NCI-H748 treated with DMSO at 0.1 percent for 48 hours (cell line): Measurements from ENCODE around the gene HEXIM2.
"Not testable (repeated sequence)": the region's sequence is repeated elsewhere in the genome, so short reads cannot be mapped to it uniquely, and the experiment has no call there.

Source experiments
- DNase-seq: peaks from one replicate; lab custom pipeline; 2025; lab: John Stamatoyannopoulos, UW

Gene HEXIM2

GRCh38 chr17:45168991-45169752 is 7.5 kb downstream of the HEXIM2 start:
- DNase-seq = no peak

DNA sequence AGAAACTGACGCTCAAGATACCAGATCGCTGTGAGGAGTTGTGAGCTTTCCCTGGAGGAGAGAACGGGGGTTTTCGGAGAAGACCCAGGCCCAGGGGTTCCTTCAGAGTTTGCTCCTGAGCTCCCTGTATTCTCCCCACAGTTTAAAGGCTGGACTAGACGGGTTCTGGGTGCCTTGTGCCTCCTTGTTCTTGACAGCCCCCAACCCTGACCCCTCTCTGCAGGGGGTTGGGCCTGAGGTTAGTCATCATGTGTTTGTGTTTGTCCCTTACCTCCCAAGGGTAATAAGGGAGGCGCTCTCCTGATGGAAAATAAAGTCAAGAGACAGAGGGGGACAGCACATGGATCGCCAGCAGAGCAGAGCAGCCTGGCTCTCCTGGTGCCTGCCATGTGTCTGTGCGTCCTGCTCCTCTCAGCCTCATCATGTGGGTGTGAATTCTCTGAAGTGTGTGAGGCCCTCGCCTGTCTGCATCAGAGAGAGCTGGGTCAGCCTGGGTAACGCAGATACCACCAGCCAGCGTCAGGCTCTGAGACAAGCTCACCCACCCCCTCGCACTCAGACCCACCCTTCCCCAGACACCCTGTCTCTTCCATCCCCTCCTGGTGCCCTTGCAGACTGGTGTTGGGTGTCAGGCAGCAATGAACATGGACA is 8.7 kb downstream of the HEXIM2 start:
- no peak for DNase-seq

DNA sequence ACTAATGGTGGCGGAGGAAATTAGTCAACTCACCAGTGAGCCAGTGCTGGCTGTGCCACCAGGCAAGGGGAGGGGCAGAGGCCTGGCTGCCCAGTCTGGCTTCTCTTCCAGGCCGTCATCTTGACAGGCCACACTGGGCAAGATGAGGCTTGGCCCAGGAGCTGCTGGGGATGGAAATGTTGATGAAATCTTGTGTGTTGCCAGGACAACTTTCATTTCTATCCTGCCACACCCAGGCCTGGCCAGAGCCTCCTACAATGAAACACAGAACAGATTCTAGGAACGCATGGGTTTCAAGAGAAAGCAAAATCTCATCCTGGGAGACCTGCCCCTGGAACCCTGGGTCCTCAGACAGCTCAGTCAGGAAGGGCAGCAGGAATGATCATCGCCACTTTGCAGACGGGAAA is 9.3 kb downstream of the HEXIM2 start:
- no peak for DNase-seq

DNA sequence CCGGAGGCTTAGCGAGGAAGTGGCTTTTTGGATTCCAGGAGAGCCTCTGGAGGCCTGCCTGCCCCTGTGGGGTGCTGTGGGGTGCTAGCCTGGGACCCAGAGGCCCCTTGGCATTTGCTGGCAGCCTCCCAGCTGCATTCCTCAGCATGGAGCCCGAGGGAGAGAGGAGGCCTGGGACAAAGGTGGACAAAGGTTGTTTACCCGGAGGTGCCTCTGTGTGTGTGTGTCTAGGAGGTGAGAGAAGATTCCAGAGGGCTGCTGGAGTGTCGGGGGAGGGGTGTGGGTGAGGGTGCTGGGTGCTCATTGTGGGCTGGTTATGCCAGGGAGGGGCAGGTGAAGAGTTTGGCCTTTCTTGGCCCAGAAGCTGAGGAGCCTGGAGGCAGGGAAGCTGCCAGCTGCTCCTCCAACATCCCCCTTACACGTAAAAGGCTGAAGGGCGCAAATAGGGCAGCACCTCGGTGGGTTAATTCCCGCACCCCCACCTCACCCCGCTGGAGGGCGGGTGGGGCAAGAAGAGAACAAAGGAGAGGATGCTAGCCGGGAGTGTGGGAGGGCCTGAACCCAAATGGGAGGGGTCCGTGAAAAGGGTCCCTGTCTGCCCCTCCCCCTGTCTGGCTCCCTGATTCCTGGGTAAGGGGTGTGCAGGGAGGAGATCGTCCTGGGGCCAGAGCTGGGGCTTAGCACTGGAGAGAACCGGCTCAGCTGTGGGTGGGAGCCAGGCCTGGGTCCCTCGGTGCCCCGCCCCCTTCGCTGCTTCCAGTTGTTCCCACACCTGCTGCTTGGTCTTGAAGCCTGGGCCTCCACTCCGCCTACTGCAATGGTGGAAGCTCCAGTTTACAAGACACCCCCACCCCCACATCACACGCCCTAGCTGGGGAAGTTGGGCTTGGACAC is 9.9 kb downstream of the HEXIM2 start:
- DNase-seq = no peak

DNA sequence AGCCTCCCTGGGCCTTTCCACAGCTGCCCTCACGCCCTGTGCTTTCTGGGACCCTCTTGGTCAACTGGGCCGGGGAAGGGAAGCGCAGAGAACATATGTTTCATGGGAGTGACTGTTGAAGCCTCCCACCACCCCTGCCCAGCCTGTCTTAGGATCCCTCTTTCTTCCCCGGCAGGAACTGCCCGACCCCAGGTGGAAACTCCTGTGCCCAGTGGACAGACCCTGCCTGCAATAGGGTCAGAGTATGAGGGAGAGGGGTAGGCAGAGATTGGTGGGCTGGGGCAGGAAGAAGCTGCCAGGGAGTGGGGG is 10.5 kb downstream of the HEXIM2 start:
- no peak for DNase-seq

DNA sequence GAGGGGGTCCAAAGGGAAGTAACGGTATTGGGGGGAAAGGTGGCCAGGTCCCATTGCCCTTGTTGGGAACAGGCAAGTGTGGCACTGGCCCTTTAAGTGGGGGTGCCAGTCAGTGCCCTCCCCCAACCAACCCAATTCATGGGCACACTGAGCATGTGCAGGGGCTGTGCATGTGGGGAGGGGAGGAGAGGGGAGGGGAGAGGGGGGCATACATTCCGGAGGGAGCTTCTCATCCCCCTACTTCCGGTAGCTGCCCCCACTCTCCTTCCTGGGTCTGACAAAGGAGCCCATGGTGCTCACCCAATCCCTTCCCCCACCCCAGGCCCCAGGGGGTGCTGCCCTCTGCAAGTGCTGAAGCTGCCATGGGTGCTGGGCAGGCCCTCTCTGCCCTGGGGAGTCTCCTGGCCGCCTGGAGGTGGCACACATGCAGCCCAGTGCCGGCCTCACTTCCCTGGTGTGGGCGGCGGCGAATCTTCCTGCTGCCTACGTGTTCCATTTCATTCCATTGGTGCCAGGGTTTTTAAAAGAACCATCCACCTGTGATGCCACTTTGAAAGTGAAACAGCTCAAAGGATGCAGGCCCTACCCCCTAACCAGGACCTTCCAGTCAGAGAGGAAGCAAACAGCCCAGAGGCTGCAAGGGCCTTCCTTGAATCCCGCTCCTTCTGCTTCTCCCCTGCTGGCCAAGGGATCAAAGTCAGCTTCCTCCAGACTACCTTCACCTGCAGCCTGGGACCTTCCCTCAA is 11.0 kb downstream of the HEXIM2 start:
- no peak for DNase-seq

- no peak for DNase-seq
Measured at GRCh38 chr17:45175759-45176115, 14.1 kb downstream of the HEXIM2 start.

GRCh38 chr17:45177563-45177962 is 15.9 kb downstream of the HEXIM2 start:
- no peak for DNase-seq

DNA sequence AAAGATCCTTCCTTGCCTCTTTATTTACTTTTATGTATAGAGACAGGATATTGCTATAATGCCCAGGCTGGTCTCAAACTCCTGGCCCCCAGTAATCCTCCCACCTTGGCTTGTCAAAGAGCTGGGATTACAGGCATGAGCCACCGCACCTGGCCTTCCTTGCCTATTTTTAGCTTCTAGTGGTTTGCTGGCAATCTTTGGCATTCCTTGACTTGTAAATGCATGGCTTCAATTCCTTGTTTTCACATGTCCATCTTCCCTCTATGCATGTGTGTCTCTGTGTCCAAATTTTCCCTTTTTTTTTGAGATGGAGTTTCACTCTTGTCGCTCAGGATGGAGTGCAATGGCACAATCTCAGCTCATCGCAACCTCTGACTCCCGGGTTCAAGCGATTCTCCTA is 22.5 kb downstream of the HEXIM2 start:
- DNase-seq = no peak

DNA sequence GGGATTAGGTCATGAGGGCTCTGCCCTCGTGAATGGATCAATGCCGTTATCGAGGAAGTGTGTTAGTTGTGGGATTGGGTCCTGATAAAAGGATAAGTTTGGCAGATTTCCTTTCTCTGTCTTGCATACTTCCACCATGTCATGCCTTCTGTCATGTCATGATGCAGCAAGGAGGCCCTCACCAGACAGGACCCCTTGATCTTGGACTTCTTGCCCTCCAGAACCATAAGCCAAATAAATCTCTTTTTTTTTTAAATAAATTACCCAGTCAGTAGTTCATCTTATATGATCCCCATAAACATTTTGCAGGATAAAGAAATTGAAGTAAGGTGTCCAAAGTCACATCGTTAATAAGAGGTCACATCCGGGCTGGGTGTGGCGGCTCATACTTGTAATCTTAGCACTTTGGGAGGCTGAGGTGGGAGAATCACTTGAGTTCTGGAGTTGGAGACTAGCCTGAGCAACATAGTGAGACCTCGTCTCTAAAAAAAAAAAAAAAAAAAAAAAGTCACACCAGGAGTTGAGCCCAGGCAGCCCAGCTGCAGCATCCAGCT is 25.2 kb downstream of the HEXIM2 start:
- DNase-seq = no peak

GRCh38 chr17:45189009-45189408 is 27.3 kb downstream of the HEXIM2 start:
- no peak for DNase-seq

GRCh38 chr17:45190503-45191255 is 29.0 kb downstream of the HEXIM2 start:
- DNase-seq = no peak

DNA sequence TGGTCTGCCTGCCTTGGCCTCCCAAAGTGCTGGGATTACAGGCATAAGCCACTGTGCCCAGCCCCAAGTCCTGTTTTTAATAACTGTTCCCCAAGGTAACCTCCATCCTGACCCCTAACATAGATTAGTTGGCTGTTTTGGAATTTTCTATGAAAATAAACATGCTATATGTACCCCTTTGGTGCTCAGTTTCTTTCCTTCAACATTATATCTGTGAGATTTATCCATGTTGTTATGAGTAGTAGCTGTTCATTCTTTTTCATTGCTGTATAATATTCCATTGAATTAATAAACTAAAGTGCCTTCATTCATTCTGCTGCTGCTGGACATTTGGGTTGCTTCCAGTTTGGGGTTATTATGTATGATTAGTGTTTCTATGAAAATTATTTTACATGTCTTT is 33.7 kb downstream of the HEXIM2 start:
- no peak for DNase-seq

DNA sequence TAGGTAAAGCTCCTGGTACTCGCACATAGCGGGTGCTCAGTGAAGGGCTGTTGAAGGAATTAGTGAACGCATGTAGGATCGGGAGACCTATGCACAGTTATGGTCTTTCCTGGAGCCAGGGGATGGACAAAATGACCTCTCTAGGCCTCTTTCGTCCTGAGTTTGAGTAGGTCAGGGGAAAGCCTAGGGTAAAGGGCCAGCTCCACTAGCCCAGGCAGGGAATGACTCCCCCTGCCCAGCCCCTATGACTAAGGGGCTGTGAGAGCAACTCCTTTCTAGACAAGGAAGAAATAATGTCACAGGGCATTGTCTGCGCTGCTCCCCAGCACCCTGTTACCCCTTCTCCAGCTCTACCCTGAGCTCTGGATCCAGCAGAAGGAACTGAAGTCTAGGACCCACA is 35.4 kb downstream of the HEXIM2 start:
- DNase-seq = no peak

GRCh38 chr17:45197555-45198334 is 36.1 kb downstream of the HEXIM2 start:
- DNase-seq = peak; percentile 39

DNA sequence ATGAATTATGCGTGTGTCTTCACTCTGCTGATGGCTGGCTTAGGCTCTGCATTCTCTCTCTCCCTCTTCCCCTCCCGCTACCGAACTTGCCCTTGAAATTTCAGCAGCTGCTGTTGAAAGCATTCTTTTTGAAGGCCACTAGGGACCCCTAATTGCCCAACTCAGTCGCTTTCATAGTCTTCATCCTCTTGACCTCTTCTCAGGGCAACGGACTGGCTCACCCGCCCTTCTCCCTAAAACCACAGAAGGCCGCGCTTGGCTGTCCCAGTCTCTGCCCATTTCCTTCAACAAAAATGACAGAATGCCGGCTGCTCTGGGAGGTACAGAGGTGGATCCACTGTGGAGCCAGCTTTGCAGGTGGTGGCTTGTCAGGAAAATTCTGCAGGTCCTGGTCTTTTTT is 39.0 kb downstream of the HEXIM2 start:
- DNase-seq = no peak

- no peak for DNase-seq
Measured at GRCh38 chr17:45201457-45201856, 39.8 kb downstream of the HEXIM2 start.

DNA sequence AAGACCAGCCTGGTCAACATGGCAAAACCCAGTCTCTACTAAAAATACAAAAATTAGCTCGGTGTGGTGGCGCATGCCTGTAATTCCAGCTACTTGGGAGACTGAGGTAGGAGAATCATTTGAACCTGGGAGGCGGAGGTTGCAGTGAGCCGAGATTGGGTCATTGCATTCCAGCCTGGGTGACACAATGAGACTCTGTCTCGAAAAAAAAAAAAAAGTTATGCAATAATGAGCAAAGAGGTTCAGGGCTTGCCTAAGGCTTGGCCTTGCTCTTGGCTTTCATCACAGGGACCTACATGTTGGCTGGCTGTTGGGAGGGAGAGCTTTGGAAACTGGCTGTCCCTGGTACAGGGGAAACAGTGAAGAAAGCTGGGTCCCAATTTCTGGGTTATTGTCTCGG is 40.2 kb downstream of the HEXIM2 start:
- DNase-seq = not testable (repeated sequence)

DNA sequence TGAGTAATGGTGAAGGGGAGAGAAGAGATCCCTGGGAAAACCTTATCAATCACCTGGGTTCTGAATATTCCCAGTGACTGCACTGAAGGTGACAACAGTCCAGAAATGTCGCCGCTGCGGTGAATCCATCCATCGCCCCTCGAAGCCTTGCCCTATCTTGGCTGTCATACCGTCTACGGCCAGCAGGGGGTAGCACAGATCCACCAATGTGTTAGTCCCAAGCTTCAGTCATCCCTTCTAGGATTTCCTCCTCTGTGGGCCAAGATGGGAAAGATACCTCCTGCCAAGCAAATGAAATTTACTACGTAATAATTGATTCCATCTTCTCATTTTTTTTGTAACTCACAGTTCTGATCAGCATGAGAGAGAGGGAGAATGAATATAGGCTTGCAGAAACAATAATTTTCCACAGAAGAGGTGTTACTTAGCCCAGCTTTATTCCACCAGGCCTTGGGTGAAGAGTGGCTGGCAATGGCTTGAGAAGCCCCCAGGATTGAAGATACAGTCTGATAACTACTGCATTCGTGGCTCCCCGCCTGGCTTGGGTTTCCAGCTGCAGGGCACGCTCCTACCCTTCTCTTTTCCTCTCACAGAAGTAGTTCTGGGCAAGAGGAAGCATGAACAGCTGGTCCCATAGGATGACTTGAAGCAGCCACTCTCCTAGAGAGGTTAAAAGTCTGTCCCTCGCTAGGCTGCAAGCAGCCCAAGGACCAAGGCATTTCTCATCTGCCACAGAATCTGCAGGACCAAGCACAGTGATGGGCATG is 57.4 kb downstream of the HEXIM2 start:
- peak; percentile 67 for DNase-seq
